AG09319 (cell line): ENCODE measurements around the gene FBXL7.

Experiments used
- DNase-seq: peaks from one replicate; pipeline ENCODE4 v3.0.0-alpha.2; 2010; ENCODE audit warnings: low read depth; ENCODE audit errors: extremely low read depth
- TF ChIP-seq, protein P1 (sequence below): IDR thresholded peaks from 2 replicates; pipeline ENCODE4 v1.5.1; 2011; ENCODE audit warnings: low read depth, mild to moderate bottlenecking, inconsistent platforms, low read length, moderate library complexity

Gene FBXL7

GRCh38 chr5:15693933-15694332 is 194.0 kb downstream of the FBXL7 start:
- DNase-seq, result no peak
- TF ChIP-seq, protein P1, sequence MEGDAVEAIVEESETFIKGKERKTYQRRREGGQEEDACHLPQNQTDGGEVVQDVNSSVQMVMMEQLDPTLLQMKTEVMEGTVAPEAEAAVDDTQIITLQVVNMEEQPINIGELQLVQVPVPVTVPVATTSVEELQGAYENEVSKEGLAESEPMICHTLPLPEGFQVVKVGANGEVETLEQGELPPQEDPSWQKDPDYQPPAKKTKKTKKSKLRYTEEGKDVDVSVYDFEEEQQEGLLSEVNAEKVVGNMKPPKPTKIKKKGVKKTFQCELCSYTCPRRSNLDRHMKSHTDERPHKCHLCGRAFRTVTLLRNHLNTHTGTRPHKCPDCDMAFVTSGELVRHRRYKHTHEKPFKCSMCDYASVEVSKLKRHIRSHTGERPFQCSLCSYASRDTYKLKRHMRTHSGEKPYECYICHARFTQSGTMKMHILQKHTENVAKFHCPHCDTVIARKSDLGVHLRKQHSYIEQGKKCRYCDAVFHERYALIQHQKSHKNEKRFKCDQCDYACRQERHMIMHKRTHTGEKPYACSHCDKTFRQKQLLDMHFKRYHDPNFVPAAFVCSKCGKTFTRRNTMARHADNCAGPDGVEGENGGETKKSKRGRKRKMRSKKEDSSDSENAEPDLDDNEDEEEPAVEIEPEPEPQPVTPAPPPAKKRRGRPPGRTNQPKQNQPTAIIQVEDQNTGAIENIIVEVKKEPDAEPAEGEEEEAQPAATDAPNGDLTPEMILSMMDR, result no peak

DNA sequence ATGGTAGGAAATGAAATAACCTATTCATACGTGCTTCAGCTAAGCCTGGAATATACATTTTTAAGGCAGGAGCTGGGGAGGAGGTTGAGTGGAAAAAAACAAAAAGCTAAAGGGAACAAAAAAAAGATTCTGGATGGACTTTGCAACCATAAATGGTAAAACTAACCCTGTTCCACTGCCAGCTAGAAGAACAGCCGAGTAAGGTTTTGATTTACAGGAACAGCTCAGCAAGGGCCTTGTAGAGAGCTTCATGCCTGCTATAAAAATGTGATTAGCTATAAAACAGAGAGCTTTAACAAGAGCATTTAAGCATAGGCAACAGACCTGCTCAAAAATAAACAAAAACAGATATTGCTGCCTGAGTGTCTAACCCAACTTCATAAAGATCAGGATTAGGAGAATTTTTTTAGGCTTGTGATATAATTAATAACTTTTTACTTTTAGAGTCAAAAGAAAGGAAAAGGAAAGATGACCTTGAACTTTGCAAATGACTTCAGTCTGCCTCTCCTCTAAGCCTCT is 194.8 kb downstream of the FBXL7 start:
- DNase-seq, result no peak

DNA sequence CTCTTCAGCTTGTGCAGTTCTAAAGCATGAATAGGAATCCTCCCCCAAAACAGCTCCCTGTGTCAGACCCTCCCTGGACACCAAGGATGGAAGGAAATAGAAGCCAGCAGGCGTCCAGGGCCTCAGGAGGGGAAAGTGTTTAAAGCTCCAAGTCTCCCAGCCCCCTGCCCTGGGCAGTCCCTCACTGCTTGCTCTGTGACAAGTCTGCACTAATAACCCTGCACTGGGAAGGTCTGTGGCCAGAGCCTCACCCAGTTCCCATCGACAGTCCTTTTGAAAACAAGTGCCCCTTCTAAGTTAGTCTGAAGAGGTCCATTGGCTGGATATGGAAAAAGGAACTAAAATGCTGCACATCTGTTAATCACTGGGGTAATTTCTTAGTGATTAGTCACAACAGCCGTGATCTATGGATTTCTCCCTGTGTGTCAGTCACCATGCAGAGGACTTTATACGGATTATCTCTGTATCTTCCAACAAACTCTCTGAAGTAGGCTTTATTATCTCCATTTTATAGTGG is 195.3 kb downstream of the FBXL7 start:
- no peak for DNase-seq
- TF ChIP-seq, protein P1, result no peak

More for the DNA sequence above, 194.8 kb downstream of the FBXL7 start:
- TF ChIP-seq, protein P1, result no peak

- TF ChIP-seq, protein P1, result no peak
Observed at GRCh38 chr5:15700373-15700772, 200.4 kb downstream of the FBXL7 start.

GRCh38 chr5:15702102-15702501 is 202.1 kb downstream of the FBXL7 start:
- DNase-seq, result no peak
- TF ChIP-seq, protein P1, result no peak

More at GRCh38 chr5:15700373-15700772, 200.4 kb downstream of the FBXL7 start:
- no peak for DNase-seq

GRCh38 chr5:15703901-15704300 is 203.9 kb downstream of the FBXL7 start:
- TF ChIP-seq, protein P1, result no peak
- no peak for DNase-seq

GRCh38 chr5:15704397-15704947 is 204.5 kb downstream of the FBXL7 start:
- TF ChIP-seq, protein P1, result no peak
- DNase-seq, result no peak
